H9 (cell line): ENCODE results near the gene PTPRK. TPM values are rescaled to one million over a fixed set of nuclear protein-coding genes. Genes with fewer than 3 reads are reported as not detected.

Experiments
- DNase-seq: peaks from one replicate; pipeline ENCODE4 v3.0.0-alpha.2; 2017
- H2AFZ ChIP-seq: one replicate; pipeline ENCODE4 v1.6.1; 2013; ENCODE audit warnings: mild to moderate bottlenecking, low read length, control low read depth, moderate library complexity
- H2AK5ac ChIP-seq: 2 replicates; pipeline ENCODE4 v1.6.1; 2013; ENCODE audit warnings: low read length, control low read depth, mixed read lengths; ENCODE audit not compliant: insufficient read length
- H2BK120ac ChIP-seq: one replicate; pipeline ENCODE4 v1.6.1; 2013; ENCODE audit warnings: low read depth, mild to moderate bottlenecking, low read length, control low read depth, inconsistent platforms; ENCODE audit not compliant: poor library complexity, severe bottlenecking
- H2BK12ac ChIP-seq: 2 replicates; pipeline ENCODE4 v1.6.1; 2013; ENCODE audit warnings: low read length, control low read depth, mixed read lengths, low read depth; ENCODE audit not compliant: insufficient read length
- H2BK15ac ChIP-seq: 2 replicates; pipeline ENCODE4 v1.6.1; 2013; ENCODE audit warnings: low read depth, low read length, control low read depth
- H2BK20ac ChIP-seq: one replicate; pipeline ENCODE4 v1.6.1; 2013; ENCODE audit warnings: low read depth, mild to moderate bottlenecking, low read length, control low read depth, inconsistent platforms; ENCODE audit not compliant: poor library complexity, severe bottlenecking
- H2BK5ac ChIP-seq: 2 replicates; pipeline ENCODE4 v1.6.1; 2013; ENCODE audit warnings: low read length, control low read depth, mixed read lengths; ENCODE audit not compliant: insufficient read length
- H3K14ac ChIP-seq: 2 replicates; pipeline ENCODE4 v1.6.1; 2013; ENCODE audit warnings: low read length, control low read depth; ENCODE audit not compliant: insufficient read depth
- H3K18ac ChIP-seq: 2 replicates; pipeline ENCODE4 v1.6.1; 2013; ENCODE audit warnings: low read depth, mild to moderate bottlenecking, mixed read lengths, low read length, control low read depth; ENCODE audit not compliant: insufficient read length
- H3K23ac ChIP-seq: 2 replicates; pipeline ENCODE4 v1.6.1; 2013; ENCODE audit warnings: low read length, control low read depth, mixed read lengths, low read depth; ENCODE audit not compliant: insufficient read length
- H3K23me2 ChIP-seq: 2 replicates; pipeline ENCODE4 v1.6.1; 2013; ENCODE audit warnings: low read depth, mild to moderate bottlenecking, mixed read lengths, low read length, control low read depth; ENCODE audit not compliant: insufficient read length, poor library complexity, severe bottlenecking
- H3K27ac ChIP-seq: 2 replicates; pipeline ENCODE4 v1.5.1; 2013; ENCODE audit warnings: low read length, control low read depth, mixed read lengths, low read depth; ENCODE audit not compliant: insufficient read length
- H3K27me3 ChIP-seq: 2 replicates; pipeline ENCODE4 v1.6.1; 2013; ENCODE audit warnings: low read length, control low read depth, inconsistent platforms; ENCODE audit not compliant: insufficient read depth
- H3K4ac ChIP-seq: 2 replicates; pipeline ENCODE4 v1.6.1; 2013; ENCODE audit warnings: low read depth, mild to moderate bottlenecking, control low read depth, inconsistent platforms, low read length, moderate library complexity
- H3K4me1 ChIP-seq: 2 replicates; pipeline ENCODE4 v1.6.1; 2013; ENCODE audit warnings: low read length, control low read depth, inconsistent platforms; ENCODE audit not compliant: insufficient read depth
- H3K4me2 ChIP-seq: 2 replicates; pipeline ENCODE4 v1.6.1; 2013; ENCODE audit warnings: low read length, control low read depth, mixed read lengths; ENCODE audit not compliant: insufficient read length, insufficient read depth
- H3K56ac ChIP-seq: 2 replicates; pipeline ENCODE4 v1.6.1; 2013; ENCODE audit warnings: low read depth, mild to moderate bottlenecking, mixed read lengths, low read length, control low read depth; ENCODE audit not compliant: insufficient read length
- H3K79me1 ChIP-seq: 2 replicates; pipeline ENCODE4 v1.6.1; 2013; ENCODE audit warnings: low read depth, mild to moderate bottlenecking, moderate library complexity, low read length, control low read depth, inconsistent platforms; ENCODE audit not compliant: insufficient read depth, poor library complexity, severe bottlenecking
- H3K79me2 ChIP-seq: 2 replicates; pipeline ENCODE4 v1.6.1; 2013; ENCODE audit warnings: low read length, control low read depth, inconsistent platforms; ENCODE audit not compliant: insufficient read depth
- H3K9ac ChIP-seq: 2 replicates; pipeline ENCODE4 v1.6.1; 2013; ENCODE audit warnings: low read length, control low read depth, mixed read lengths; ENCODE audit not compliant: insufficient read length; ENCODE audit errors: extremely low read depth
- H3K9me3 ChIP-seq: one replicate; pipeline ENCODE4 v1.6.1; 2013; ENCODE audit warnings: low read depth, low read length, inconsistent platforms; ENCODE audit not compliant: control insufficient read depth
- H3T11ph ChIP-seq: one replicate; pipeline ENCODE4 v1.6.1; 2013; ENCODE audit warnings: mild to moderate bottlenecking, low read length, control low read depth, inconsistent platforms
- H4K20me1 ChIP-seq: one replicate; pipeline ENCODE4 v1.6.1; 2013; ENCODE audit not compliant: control insufficient read depth, insufficient read length, insufficient read depth
- H4K5ac ChIP-seq: 2 replicates; pipeline ENCODE4 v1.6.1; 2013; ENCODE audit warnings: low read depth, mild to moderate bottlenecking, mixed read lengths, low read length, control low read depth; ENCODE audit not compliant: insufficient read length
- H4K8ac ChIP-seq: replicated peaks from 2 replicates; pipeline ENCODE4 v1.6.1; 2013; ENCODE audit warnings: low read length, control low read depth, mixed read lengths, low read depth; ENCODE audit not compliant: insufficient read length
- H4K91ac ChIP-seq: 2 replicates; pipeline ENCODE4 v1.6.1; 2013; ENCODE audit warnings: low read depth, mild to moderate bottlenecking, moderate library complexity, mixed read lengths, low read length, control low read depth; ENCODE audit not compliant: insufficient read length
- H3K27ac Mint-ChIP-seq, 3 experiments: 2 replicates in 2 of 3; 3 replicates in 1 of 3; pipeline ENCODE4 v1.8.0; 2020 to 2021; ENCODE audit warnings: mixed read lengths in 3 of 3, mild to moderate bottlenecking in 1 of 3, moderate library complexity in 1 of 3
- H3K27me3 Mint-ChIP-seq: 2 replicates; pipeline ENCODE4 v1.8.0; 2021; ENCODE audit warnings: low read depth, mild to moderate bottlenecking, moderate library complexity, mixed read lengths
- H3K36me3 Mint-ChIP-seq, 3 experiments: 2 replicates in 2 of 3; 3 replicates in 1 of 3; pipeline ENCODE4 v1.8.0; 2020 to 2021; ENCODE audit warnings: low read depth in 3 of 3, mixed read lengths in 3 of 3; ENCODE audit not compliant: insufficient read depth in 1 of 3
- H3K4me1 Mint-ChIP-seq, 2 experiments: 2 replicates each; pipeline ENCODE4 v1.8.0; 2020; ENCODE audit warnings: mixed read lengths in 2 of 2
- H3K4me3 Mint-ChIP-seq, 2 experiments: 2 replicates in 1 of 2; 3 replicates in 1 of 2; pipeline ENCODE4 v1.8.0; 2020 to 2021; ENCODE audit warnings: mild to moderate bottlenecking in 2 of 2, mixed read lengths in 2 of 2, moderate library complexity in 1 of 2
- H3K9me3 Mint-ChIP-seq, 2 experiments: 2 replicates in 1 of 2; 3 replicates in 1 of 2; pipeline ENCODE4 v1.8.0; 2020; ENCODE audit warnings: mild to moderate bottlenecking in 2 of 2, mixed read lengths in 2 of 2, moderate library complexity in 1 of 2
- CTCF ChIP-seq: fragments of 200-600 bp; sonication (generic); conservative IDR thresholded peaks from 3 replicates; pipeline ENCODE4 v1.8.0; 2021; ENCODE audit warnings: antibody characterized with exemption, mild to moderate bottlenecking
- WGBS: extraction: QIAGEN DNeasy Blood & Tissue Kit; methylation state at CpG from one replicate; pipeline ENCODE4 v1.1.7; 2013; ENCODE audit warnings: missing lambda C conversion rate, low lambda C conversion rate, mixed read lengths; ENCODE audit not compliant: insufficient read length; ENCODE audit errors: extremely low coverage; 5-methylcytosine and 5-hydroxymethylcytosine counted together
- total RNA-seq: library from RNA; stranded (reverse); gene quantifications from 2 replicates; pipeline ENCODE4 v1.2.1, GENCODE V29; 2021

The PTPRK gene
- total RNA-seq, 1 experiment from 2014 or later, result 47.9 TPM

- H2BK15ac ChIP-seq, result no peak overlapping the region
- no peak overlapping the region for H3K4ac ChIP-seq
- H3K36me3 Mint-ChIP-seq, result peaks cover 0 to 3% (median 0%) of the 10 kb centered on the region in 3 experiments; a peak in 1 of 7 replicates
- no peaks in the 10 kb centered on the region for H3K27me3 Mint-ChIP-seq
- H4K5ac ChIP-seq, result no peak overlapping the region
- no peak overlapping the region for H4K8ac ChIP-seq
- no peak overlapping the region for H2AK5ac ChIP-seq
- no peak for TF ChIP-seq CTCF
- H3K4me2 ChIP-seq, result no peak overlapping the region
- H2BK120ac ChIP-seq, result no peak overlapping the region
- H3K79me1 ChIP-seq, result no peaks in the 10 kb centered on the region
- no peak overlapping the region for H3T11ph ChIP-seq
- no peak overlapping the region for H3K9ac ChIP-seq
- no peak overlapping the region for H3K14ac ChIP-seq
- H3K27me3 ChIP-seq, result no peaks in the 10 kb centered on the region
- H3K9me3 ChIP-seq, result no peaks in the 10 kb centered on the region
- no peaks in the 10 kb centered on the region for H3K79me2 ChIP-seq
- no peaks in the 10 kb centered on the region for H4K20me1 ChIP-seq
- H3K27ac Mint-ChIP-seq, result no peak overlapping the region
- peaks cover 10 to 16% of the 10 kb centered on the region in 2 experiments for H3K4me1 Mint-ChIP-seq
- no peak for DNase-seq
- WGBS, result no CpG with 5 or more reads among the region's 1 CpG
- H3K18ac ChIP-seq, result no peak overlapping the region
- H3K4me1 ChIP-seq, result no peaks in the 10 kb centered on the region
- H2BK20ac ChIP-seq, result no peak overlapping the region
- no peak overlapping the region for H3K56ac ChIP-seq
- H4K91ac ChIP-seq, result no peak overlapping the region
- no peak overlapping the region for H3K27ac ChIP-seq
- no peak overlapping the region for H3K4me3 Mint-ChIP-seq
- no peak overlapping the region for H2BK12ac ChIP-seq
- no peaks in the 10 kb centered on the region for H3K23me2 ChIP-seq
- no peaks in the 10 kb centered on the region for H3K9me3 Mint-ChIP-seq
- H3K23ac ChIP-seq, result no peak overlapping the region
- H2AFZ ChIP-seq, result no peak overlapping the region
- no peak overlapping the region for H2BK5ac ChIP-seq
Observed at GRCh38 chr6:128238225-128238624, 282.2 kb downstream of the PTPRK start.
